SK-N-MC (cell line): ENCODE data around the gene CIITA.

Source experiments
- EZH2 ChIP-seq: fragments of 200-600 bp; sonication (generic); IDR thresholded peaks from one replicate; pipeline ENCODE4 v1.6.1; 2017; ENCODE audit warnings: antibody characterized with exemption
- POLR2AphosphoS5 ChIP-seq: IDR thresholded peaks from 2 replicates; pipeline ENCODE4 v1.6.1; 2012; ENCODE audit warnings: mild to moderate bottlenecking, low read depth, low read length, borderline replicate concordance

DNA sequence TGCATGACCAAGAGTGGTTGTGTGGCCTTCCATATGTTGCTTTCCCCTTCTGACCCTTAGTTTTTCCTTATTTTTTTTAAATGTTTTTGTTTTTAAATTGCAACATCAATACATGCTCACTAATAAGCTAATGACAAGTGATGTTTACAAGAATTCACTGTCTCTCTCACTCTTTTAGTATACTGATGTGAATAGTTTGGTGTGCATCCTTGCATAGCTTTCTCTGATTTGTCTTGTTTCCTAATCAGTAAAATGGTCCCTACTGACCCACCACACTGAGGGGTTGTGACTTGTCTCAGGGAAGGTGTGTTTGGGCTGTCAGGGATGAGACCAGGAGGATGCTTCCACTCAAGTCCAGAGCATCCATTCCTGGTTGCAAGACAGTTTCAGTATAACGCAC lies 26.0 kb downstream of the CIITA start:
- TF ChIP-seq EZH2 = no peak
- no peak for TF ChIP-seq POLR2AphosphoS5
